Measurements from ENCODE around the gene SCARF1. TPM values are rescaled to one million over a fixed set of nuclear protein-coding genes. Genes with fewer than 3 reads are reported as not detected.

SCARF1 gene
- total RNA-seq, 1 experiment from 2014 or later, result 0.14 TPM

- no peak for DNase-seq
- ChIA-PET CTCF (interaction anchor here (0.8 to 1.6 kb wide), 2 partner anchors 14 to 15 kb away, joined by 3 to 13 read pairs; no protein-coding TSS in a partner anchor), POLR2A (interaction anchor here (1.0 to 1.7 kb wide), 3 partner anchors 36 to 72 kb away, joined by 4 to 7 read pairs (median 6); partner anchors contain the start of gene INPP5K)
- Histone ChIP-seq H3K36me3 (ENCODE audit: control insufficient read depth, insufficient read depth, low read length) (no peaks in the 10 kb centered on the region; the same call in 1 of the 2 replicates), H3K27me3 (replicated peaks; ENCODE audit: control insufficient read depth, insufficient read depth, low read length) (no peaks in the 10 kb centered on the region), H3K4me3 (ENCODE audit: low read depth, low read length) (no peak overlapping the region), H3K9me3 (no peaks in the 10 kb centered on the region), H3K4me1 (peaks cover 60% of the 10 kb centered on the region)
- Mint-ChIP-seq H3K27ac (ENCODE audit: unreplicated experiment) (peak overlapping the region; percentile 88), H3K9me3 (ENCODE audit: unreplicated experiment) (no peaks in the 10 kb centered on the region), H3K4me1 (ENCODE audit: low read depth, unreplicated experiment) (peaks cover 18% of the 10 kb centered on the region), H3K27me3 (ENCODE audit: insufficient read depth, unreplicated experiment) (no peaks in the 10 kb centered on the region), H3K36me3 (ENCODE audit: insufficient read depth, unreplicated experiment) (peaks cover 22% of the 10 kb centered on the region), H3K4me3 (ENCODE audit: unreplicated experiment) (no peak overlapping the region)
- BruUV-seq (replicated peaks), result no TSS peak
- intact Hi-C loops (cut with micrococcal nuclease; ENCODE audit: unreplicated experiment), result no loop called here
- TF ChIP-seq CTCF (IDR thresholded peaks at IDR 0.05; ENCODE audit: insufficient read depth in 1 of 2, low read depth in 1 of 2, low read length in 1 of 2, severe bottlenecking in 1 of 2, unreplicated experiment in 1 of 2), result no peak
Measured at GRCh38 chr17:1588821-1589585, 56.5 kb downstream of the SCARF1 start.

GRCh38 chr17:1584167-1584566 is 61.4 kb downstream of the SCARF1 start:
- H3K27me3 Mint-ChIP-seq (ENCODE audit: insufficient read depth, unreplicated experiment), result no peaks in the 10 kb centered on the region

More at GRCh38 chr17:1584167-1584566, 61.4 kb downstream of the SCARF1 start:
- peaks cover 19% of the 10 kb centered on the region for H3K4me1 ChIP-seq
- H3K4me3 ChIP-seq (ENCODE audit: low read depth, low read length), result no peak overlapping the region
- H3K4me1 Mint-ChIP-seq (ENCODE audit: low read depth, unreplicated experiment), result peaks cover 4% of the 10 kb centered on the region
- no peaks in the 10 kb centered on the region for H3K27me3 ChIP-seq (replicated peaks; ENCODE audit: control insufficient read depth, insufficient read depth, low read length)
- CTCF ChIA-PET, result interaction anchor here (0.7 kb wide), 1 partner anchor 46 kb away, joined by 3 read pairs; no protein-coding TSS in a partner anchor
- no peaks in the 10 kb centered on the region; the same call in 1 of the 2 replicates for H3K36me3 ChIP-seq (ENCODE audit: control insufficient read depth, insufficient read depth, low read length)
- intact Hi-C loops (cut with micrococcal nuclease; ENCODE audit: unreplicated experiment), result no loop called here
- TF ChIP-seq CTCF (IDR thresholded peaks at IDR 0.05; ENCODE audit: insufficient read depth in 1 of 2, low read depth in 1 of 2, low read length in 1 of 2, severe bottlenecking in 1 of 2, unreplicated experiment in 1 of 2), result no peak
- H3K27ac Mint-ChIP-seq (ENCODE audit: unreplicated experiment), result no peak overlapping the region
- H3K9me3 ChIP-seq, result no peaks in the 10 kb centered on the region
- H3K36me3 Mint-ChIP-seq (ENCODE audit: insufficient read depth, unreplicated experiment), result peaks cover 26% of the 10 kb centered on the region
- DNase-seq, result no peak
- H3K4me3 Mint-ChIP-seq (ENCODE audit: unreplicated experiment), result no peak overlapping the region
- H3K9me3 Mint-ChIP-seq (ENCODE audit: unreplicated experiment), result no peaks in the 10 kb centered on the region
- POLR2A ChIA-PET, result no interaction called here
- BruUV-seq (replicated peaks), result no TSS peak

Other genes starting within 250 kb of the SCARF1 start
- gene YWHAE, start 245.5 kb downstream of the SCARF1 start, total RNA-seq (2022), result 915 and 956 TPM in 2 replicates
- gene CRK, start 189.5 kb downstream of the SCARF1 start, total RNA-seq (2022), result 70.0 and 72.3 TPM in 2 replicates
- gene MYO1C, start 153.0 kb downstream of the SCARF1 start, total RNA-seq (2022), result 162 and 171 TPM in 2 replicates
- 24.1 and 27.3 TPM in 2 replicates for gene INPP5K, start 129.1 kb downstream of the SCARF1 start, total RNA-seq (2022)
- 103 and 106 TPM in 2 replicates for gene PITPNA, start 82.9 kb downstream of the SCARF1 start, total RNA-seq (2022)
- gene SLC43A2, start 16.9 kb downstream of the SCARF1 start, total RNA-seq (2022), result 33.9 and 39.3 TPM in 2 replicates
- 4.2 and 6.9 TPM in 2 replicates for gene RILP, start 4.1 kb upstream of the SCARF1 start, total RNA-seq (2022)
- gene PRPF8, start 39.1 kb upstream of the SCARF1 start, total RNA-seq (2022), result 398 and 430 TPM in 2 replicates
- 10.1 and 12.0 TPM in 2 replicates for gene TLCD2, start 64.6 kb upstream of the SCARF1 start, total RNA-seq (2022)
- gene WDR81, start 79.0 kb upstream of the SCARF1 start, total RNA-seq (2022), result 24.8 and 26.6 TPM in 2 replicates
- 59.9 and 63.8 TPM in 2 replicates for gene SERPINF2, start 97.1 kb upstream of the SCARF1 start, total RNA-seq (2022)
- 36.3 and 38.4 TPM in 2 replicates for gene SERPINF1, start 116.3 kb upstream of the SCARF1 start, total RNA-seq (2022)
- gene SMYD4, start 184.2 kb upstream of the SCARF1 start, total RNA-seq (2022), result 26.2 and 32.1 TPM in 2 replicates
- 147 and 167 TPM in 2 replicates for gene RPA1, start 184.3 kb upstream of the SCARF1 start, total RNA-seq (2022)